Keratinocyte (primary cell): Measurements from ENCODE around the gene DKK2. TPM values are rescaled to one million over a fixed set of nuclear protein-coding genes. Genes with fewer than 3 reads are reported as not detected.

Source experiments
- DNase-seq: peaks from one replicate; pipeline ENCODE4 v3.0.0-alpha.2; 2011; ENCODE audit warnings: low read depth, missing footprints, low spot score
- FAIRE-seq: peaks from 2 replicates; lab custom pipeline; 2011; peaks lifted over from hg19 to GRCh38; lab: Jason Lieb, UNC
- H2AFZ ChIP-seq: 2 replicates; pipeline ENCODE4 v1.6.0; 2012; ENCODE audit warnings: low read length, control low read depth, inconsistent platforms; ENCODE audit not compliant: control insufficient read depth
- H3K27ac ChIP-seq: 2 replicates; pipeline ENCODE4 v1.5.1; 2011; ENCODE audit warnings: low read length; ENCODE audit not compliant: control insufficient read depth, insufficient read depth
- H3K27me3 ChIP-seq: 3 replicates; pipeline ENCODE4 v1.6.0; 2011; ENCODE audit warnings: low read length; ENCODE audit not compliant: control insufficient read depth, insufficient read depth; ENCODE audit errors: extremely low read depth
- H3K36me3 ChIP-seq, 2 experiments: 2 replicates in 1 of 2; 3 replicates in 1 of 2; pipeline ENCODE4 v1.5.1; 2011; ENCODE audit warnings: low read length in 2 of 2, mild to moderate bottlenecking in 1 of 2; ENCODE audit not compliant: control insufficient read depth in 2 of 2, insufficient read depth in 2 of 2; ENCODE audit errors: extremely low read depth in 1 of 2
- H3K4me1 ChIP-seq: 3 replicates; pipeline ENCODE4 v1.5.1; 2011; ENCODE audit warnings: low read length; ENCODE audit not compliant: control insufficient read depth, insufficient read depth; ENCODE audit errors: extremely low read depth
- H3K4me2 ChIP-seq: 3 replicates; pipeline ENCODE4 v1.6.0; 2011; ENCODE audit warnings: low read depth, low read length; ENCODE audit not compliant: control insufficient read depth, insufficient read depth; ENCODE audit errors: extremely low read depth
- H3K4me3 ChIP-seq, 3 experiments: fragments of 200-600 bp in 1 of 3; sonication (generic) in 1 of 3; 2 replicates in 2 of 3; 3 replicates in 1 of 3; pipeline ENCODE4 v1.5.1; 2011 to 2016; ENCODE audit warnings: low read length in 3 of 3, mild to moderate bottlenecking in 3 of 3, control low read depth in 2 of 3, inconsistent platforms in 1 of 3, low read depth in 1 of 3, mixed read lengths in 1 of 3, mixed run types in 1 of 3, moderate library complexity in 1 of 3; ENCODE audit not compliant: control insufficient read depth in 2 of 3, insufficient read depth in 2 of 3; ENCODE audit errors: extremely low read depth in 1 of 3
- H3K79me2 ChIP-seq: 2 replicates; pipeline ENCODE4 v1.6.0; 2012; ENCODE audit warnings: low read length; ENCODE audit not compliant: control insufficient read depth, insufficient read depth
- H3K9ac ChIP-seq: 3 replicates; pipeline ENCODE4 v1.6.0; 2011; ENCODE audit warnings: low read length; ENCODE audit not compliant: control insufficient read depth, insufficient read depth; ENCODE audit errors: extremely low read depth
- H3K9me1 ChIP-seq: 3 replicates; pipeline ENCODE4 v1.6.0; 2011; ENCODE audit warnings: low read length; ENCODE audit not compliant: control insufficient read depth, insufficient read depth; ENCODE audit errors: extremely low read depth
- H3K9me3 ChIP-seq: 2 replicates; pipeline ENCODE4 v1.5.1; 2012; ENCODE audit warnings: low read depth, low read length; ENCODE audit not compliant: control insufficient read depth
- H4K20me1 ChIP-seq: 3 replicates; pipeline ENCODE4 v1.6.0; 2011; ENCODE audit warnings: low read length; ENCODE audit not compliant: control insufficient read depth, insufficient read depth; ENCODE audit errors: extremely low read depth
- EZH2 ChIP-seq: IDR thresholded peaks from one replicate; pipeline ENCODE4 v1.6.1; 2012; ENCODE audit warnings: inconsistent platforms, mild to moderate bottlenecking, low read length, moderate library complexity
- dilution Hi-C: fragments of 300-500 bp; cut with MboI; formaldehyde crosslinking; loops from one replicate; pipeline ENCODE4 v1.7.0; 2020; ENCODE audit warnings: low sequenced_read_pairs; ENCODE audit not compliant: extremely low pct_ligation_motif_present
- polyA plus RNA-seq, 5 experiments: library from polyadenylated mRNA; depleted of rRNA in 3 of 5; stranded (reverse) in 3 of 5; stranded (forward) in 1 of 5; unstranded in 1 of 5; fragments of >200 nt; gene quantifications; 1 replicate in 1 of 5; 2 replicates in 3 of 5; 3 replicates in 1 of 5; pipeline versions ENCODE4 v1.2.1 to v1.2.3, GENCODE V29; 2011 to 2012; ENCODE audit warnings: missing spikeins in 2 of 5, low read depth in 1 of 5, low replicate concordance in 1 of 5
- TF ChIP-seq, protein P1 (sequence below), 3 experiments: IDR thresholded peaks in 1 of 3; conservative IDR thresholded peaks in 1 of 3; optimal IDR thresholded peaks in 1 of 3; 2 replicates in 2 of 3; 3 replicates in 1 of 3; pipeline versions ENCODE3 to v1.5.1; 2011; ENCODE audit warnings: low read length in 3 of 3, mild to moderate bottlenecking in 3 of 3, moderate library complexity in 2 of 3, control low read depth in 1 of 3, inconsistent platforms in 1 of 3; ENCODE audit not compliant: insufficient read depth in 2 of 3; ENCODE audit errors: extremely low read depth in 1 of 3

The DKK2 gene
- polyA plus RNA-seq, 1 donor (not counting 4 experiments of a cell fraction or from before 2014, with no cell fraction given) = 0.08 TPM

DNA sequence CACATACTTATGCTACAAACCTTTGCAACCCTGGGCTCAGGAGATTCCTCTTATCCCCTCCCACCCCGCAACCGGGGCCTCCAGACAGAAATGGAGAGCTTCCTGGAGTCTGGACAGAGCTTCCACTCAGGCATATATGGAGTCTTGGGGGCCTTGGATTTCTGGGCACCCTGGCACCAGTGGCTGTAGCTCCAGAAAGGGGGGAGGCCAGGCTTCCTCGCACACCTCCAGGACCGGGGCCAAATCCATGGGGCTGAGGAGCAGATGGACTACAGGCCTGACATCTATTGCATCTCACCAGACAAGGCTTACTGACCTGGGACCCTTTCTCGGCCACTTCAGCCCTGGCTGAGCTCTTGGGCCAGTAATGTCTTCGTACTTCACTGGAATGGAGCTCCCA, 143.3 kb downstream of the DKK2 start:
- FAIRE-seq = no peak

DNA sequence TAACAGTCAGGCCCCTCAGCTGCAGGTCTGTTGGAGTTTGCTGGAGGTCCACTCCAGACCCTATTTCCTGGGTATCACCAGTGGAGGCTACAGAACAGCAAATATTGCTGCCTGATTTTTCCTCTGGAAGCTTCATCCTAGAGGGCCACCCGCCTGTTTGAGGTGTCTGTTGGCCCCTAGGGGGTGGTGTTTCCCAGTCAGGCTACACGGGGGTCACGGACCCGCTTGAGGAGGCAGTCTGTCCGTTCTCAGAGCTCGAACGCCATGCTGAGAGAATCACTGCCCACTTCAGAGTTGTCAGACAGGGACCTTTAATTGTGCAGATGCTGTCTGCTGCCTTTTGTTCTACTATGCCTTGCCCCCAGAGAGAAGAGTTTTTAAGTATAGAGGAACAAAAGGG, 160.8 kb downstream of the DKK2 start:
- DNase-seq (no peak), FAIRE-seq (no peak)
- Histone ChIP-seq H3K9ac (no peak overlapping the region), H3K36me3 (no peaks in the 10 kb centered on the region), H4K20me1 (no peaks in the 10 kb centered on the region), H3K27ac (no peak overlapping the region), H3K79me2 (no peaks in the 10 kb centered on the region), H3K4me1 (no peaks in the 10 kb centered on the region), H3K4me2 (no peak overlapping the region), H3K9me1 (no peaks in the 10 kb centered on the region), H3K27me3 (no peaks in the 10 kb centered on the region), H3K9me3 (no peaks in the 10 kb centered on the region), H2AFZ (no peak overlapping the region), H3K4me3 (no peak overlapping the region)
- dilution Hi-C loops = no loop called here
- TF ChIP-seq EZH2 = no peak
- TF ChIP-seq, protein P1, sequence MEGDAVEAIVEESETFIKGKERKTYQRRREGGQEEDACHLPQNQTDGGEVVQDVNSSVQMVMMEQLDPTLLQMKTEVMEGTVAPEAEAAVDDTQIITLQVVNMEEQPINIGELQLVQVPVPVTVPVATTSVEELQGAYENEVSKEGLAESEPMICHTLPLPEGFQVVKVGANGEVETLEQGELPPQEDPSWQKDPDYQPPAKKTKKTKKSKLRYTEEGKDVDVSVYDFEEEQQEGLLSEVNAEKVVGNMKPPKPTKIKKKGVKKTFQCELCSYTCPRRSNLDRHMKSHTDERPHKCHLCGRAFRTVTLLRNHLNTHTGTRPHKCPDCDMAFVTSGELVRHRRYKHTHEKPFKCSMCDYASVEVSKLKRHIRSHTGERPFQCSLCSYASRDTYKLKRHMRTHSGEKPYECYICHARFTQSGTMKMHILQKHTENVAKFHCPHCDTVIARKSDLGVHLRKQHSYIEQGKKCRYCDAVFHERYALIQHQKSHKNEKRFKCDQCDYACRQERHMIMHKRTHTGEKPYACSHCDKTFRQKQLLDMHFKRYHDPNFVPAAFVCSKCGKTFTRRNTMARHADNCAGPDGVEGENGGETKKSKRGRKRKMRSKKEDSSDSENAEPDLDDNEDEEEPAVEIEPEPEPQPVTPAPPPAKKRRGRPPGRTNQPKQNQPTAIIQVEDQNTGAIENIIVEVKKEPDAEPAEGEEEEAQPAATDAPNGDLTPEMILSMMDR (optimal IDR thresholded peaks at IDR 0.05 in 1 of 3, IDR thresholded peaks at IDR 0.05 in 1 of 3, conservative IDR thresholded peaks at IDR 0.05 in 1 of 3; ENCODE audit: extremely low read depth in 1 of 3, insufficient read depth in 2 of 3, low read length in 3 of 3) = no peak

More for the DNA sequence above, 143.3 kb downstream of the DKK2 start:
- Histone ChIP-seq H3K36me3 (no peaks in the 10 kb centered on the region), H3K9ac (no peak overlapping the region), H3K4me3 (no peak overlapping the region), H3K79me2 (no peaks in the 10 kb centered on the region), H3K4me1 (no peaks in the 10 kb centered on the region), H3K27me3 (no peaks in the 10 kb centered on the region), H3K4me2 (no peak overlapping the region), H3K27ac (no peak overlapping the region), H2AFZ (no peak overlapping the region), H3K9me1 (no peaks in the 10 kb centered on the region), H3K9me3 (no peaks in the 10 kb centered on the region), H4K20me1 (no peaks in the 10 kb centered on the region)
- dilution Hi-C loops = no loop called here
- TF ChIP-seq EZH2 = no peak
- TF ChIP-seq, protein P1 (optimal IDR thresholded peaks at IDR 0.05 in 1 of 3, IDR thresholded peaks at IDR 0.05 in 1 of 3, conservative IDR thresholded peaks at IDR 0.05 in 1 of 3; ENCODE audit: extremely low read depth in 1 of 3, insufficient read depth in 2 of 3, low read length in 3 of 3) = no peak
- DNase-seq = no peak
